VCaP (cell line): Measurements from ENCODE around the gene TTLL1.

Experiments
- H3K27ac ChIP-seq: fragments of 450-650 bp; 2 replicates; pipeline ENCODE4 v1.5.1; 2017
- CTCF ChIP-seq: fragments of 450-650 bp; conservative IDR thresholded peaks from 2 replicates; pipeline ENCODE4 v1.5.1; 2017; ENCODE audit warnings: mild to moderate bottlenecking, moderate library complexity

TTLL1 gene

GRCh38 chr22:43002202-43002586, 87.0 kb downstream of the TTLL1 start:
- H3K27ac ChIP-seq, result peak overlapping the region; percentile 34; the same call in 1 of the 2 replicates
- no peak for TF ChIP-seq CTCF

- no peak for TF ChIP-seq CTCF
- H3K27ac ChIP-seq, result peak overlapping the region; percentile 34; the same call in 1 of the 2 replicates
Observed at GRCh38 chr22:43001271-43002201, 87.7 kb downstream of the TTLL1 start.

GRCh38 chr22:43000441-43001175, 88.6 kb downstream of the TTLL1 start:
- TF ChIP-seq CTCF, result no peak
- H3K27ac ChIP-seq, result no peak overlapping the region; the same call in 1 of the 2 replicates

- TF ChIP-seq CTCF, result no peak
- H3K27ac ChIP-seq, result peak overlapping the region; percentile 97
Observed at GRCh38 chr22:42997582-42998090, 91.6 kb downstream of the TTLL1 start.

GRCh38 chr22:42996646-42997365, 92.4 kb downstream of the TTLL1 start:
- H3K27ac ChIP-seq, result peak overlapping the region; percentile 97
- TF ChIP-seq CTCF, result no peak

- peak overlapping the region; percentile 97 for H3K27ac ChIP-seq
Observed at GRCh38 chr22:42995654-42996053, 93.5 kb downstream of the TTLL1 start.

- H3K27ac ChIP-seq, result peak overlapping the region; percentile 97
- no peak for TF ChIP-seq CTCF
Observed at GRCh38 chr22:42994917-42995562, 94.2 kb downstream of the TTLL1 start.
